Bronchial epithelial cell (primary cell): ENCODE measurements around the gene CAPNS2. TPM values are rescaled to one million over a fixed set of nuclear protein-coding genes. Genes with fewer than 3 reads are reported as not detected.

Source experiments
- DNase-seq: peaks from one replicate; pipeline ENCODE4 v3.0.0-alpha.2; 2010; ENCODE audit warnings: low read depth
- FAIRE-seq: peaks from 2 replicates; lab custom pipeline; 2011; peaks lifted over from hg19 to GRCh38; lab: Jason Lieb, UNC
- H3K27me3 ChIP-seq: 2 replicates; pipeline ENCODE4 v1.5.1; 2011; ENCODE audit warnings: low read length; ENCODE audit not compliant: control insufficient read depth, insufficient read depth
- H3K36me3 ChIP-seq: 2 replicates; pipeline ENCODE4 v1.5.1; 2011; ENCODE audit warnings: low read length; ENCODE audit not compliant: control insufficient read depth, insufficient read depth
- H3K4me3 ChIP-seq: 2 replicates; pipeline ENCODE4 v1.5.1; 2011; ENCODE audit warnings: mild to moderate bottlenecking, low read depth, low read length, control low read depth
- CTCF ChIP-seq: IDR thresholded peaks from 2 replicates; pipeline ENCODE4 v1.5.1; 2011; ENCODE audit warnings: mild to moderate bottlenecking, moderate library complexity, low read length, control low read depth, inconsistent platforms; ENCODE audit not compliant: insufficient read depth, severe bottlenecking
- total RNA-seq: library from RNA; depleted of rRNA; stranded (reverse); fragments of >200 nt; gene quantifications from 2 replicates; pipeline ENCODE4 v1.2.1, GENCODE V29; 2014

The CAPNS2 gene
- total RNA-seq, 1 donor from 2014 or later: 29.2 TPM

- TF ChIP-seq CTCF: no peak
- H3K4me3 ChIP-seq: peak overlapping the region; percentile 57
- DNase-seq (peak; percentile 47), FAIRE-seq (no peak)
- no peaks in the 10 kb centered on the region for H3K27me3 ChIP-seq
- no peaks in the 10 kb centered on the region for H3K36me3 ChIP-seq
Observed at GRCh38 chr16:55569025-55569424, 2.5 kb downstream of the CAPNS2 start.

- no peak for TF ChIP-seq CTCF
- no peaks in the 10 kb centered on the region for H3K27me3 ChIP-seq
- H3K4me3 ChIP-seq: no peak overlapping the region
- H3K36me3 ChIP-seq: no peaks in the 10 kb centered on the region
- no peak for FAIRE-seq
- no peak for DNase-seq
Observed at GRCh38 chr16:55570159-55570558, 3.7 kb downstream of the CAPNS2 start.

GRCh38 chr16:55571191-55571897, 4.9 kb downstream of the CAPNS2 start:
- H3K27me3 ChIP-seq: no peaks in the 10 kb centered on the region
- TF ChIP-seq CTCF: no peak
- no peaks in the 10 kb centered on the region for H3K36me3 ChIP-seq
- H3K4me3 ChIP-seq: no peak overlapping the region
- FAIRE-seq: no peak
- peak; percentile 15 for DNase-seq

- FAIRE-seq (no peak), DNase-seq (peak; percentile 77)
- H3K36me3 ChIP-seq: no peaks in the 10 kb centered on the region
Observed at GRCh38 chr16:55572439-55572838, 6.0 kb downstream of the CAPNS2 start.

GRCh38 chr16:55574811-55575210, 8.3 kb downstream of the CAPNS2 start:
- no peak for FAIRE-seq
- no peak for DNase-seq
- Histone ChIP-seq H3K36me3 (peaks cover 1% of the 10 kb centered on the region), H3K27me3 (no peaks in the 10 kb centered on the region), H3K4me3 (no peak overlapping the region)
- TF ChIP-seq CTCF: no peak

More at GRCh38 chr16:55572439-55572838, 6.0 kb downstream of the CAPNS2 start:
- H3K4me3 ChIP-seq: no peak overlapping the region
- no peak for TF ChIP-seq CTCF
- H3K27me3 ChIP-seq: no peaks in the 10 kb centered on the region

GRCh38 chr16:55575496-55575895, 9.0 kb downstream of the CAPNS2 start:
- FAIRE-seq: no peak
- Histone ChIP-seq H3K27me3 (no peaks in the 10 kb centered on the region), H3K36me3 (peaks cover 1% of the 10 kb centered on the region), H3K4me3 (no peak overlapping the region)
- no peak for TF ChIP-seq CTCF
- no peak for DNase-seq
